ENCODE data around the gene WBP4. TPM values are rescaled to one million over a fixed set of nuclear protein-coding genes. Genes with fewer than 3 reads are reported as not detected.

WBP4 gene
- total and polyA plus RNA-seq, 2 of the 4 experiments (the other 2 are of a cell fraction): 4.3 to 11.0 TPM

DNA sequence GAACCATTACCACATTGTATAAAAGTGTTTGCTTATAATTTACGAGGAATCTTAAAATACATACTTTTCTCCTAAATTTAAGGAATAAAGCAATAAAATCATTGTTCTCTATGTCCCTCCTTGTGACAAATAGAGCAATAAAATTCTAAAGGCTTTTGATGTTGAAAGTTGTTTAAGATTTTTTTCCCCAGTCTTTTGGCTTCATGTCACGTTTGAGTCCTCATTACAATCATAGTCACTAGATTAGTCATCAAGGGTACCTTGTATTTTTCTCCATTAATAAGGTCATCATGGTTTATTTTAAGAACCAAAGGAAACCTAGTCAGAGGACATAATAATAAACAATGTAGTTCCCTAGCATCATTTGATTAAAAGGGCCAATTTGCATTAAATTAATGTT is 3.2 kb downstream of the WBP4 start:
- no CpG with 5 or more reads among the region's 2 CpGs for WGBS, 2 experiments (ENCODE audit: extremely low coverage in 2 of 2, insufficient read length in 1 of 2)
- Histone ChIP-seq H3K14ac (replicated peaks; ENCODE audit: low read depth, low read length) (no peak overlapping the region), H2BK20ac (ENCODE audit: low read depth, low read length) (no peak overlapping the region), H3K9ac (ENCODE audit: low read depth, low read length) (no peak overlapping the region), H2AFZ (replicated peaks; ENCODE audit: low read length, poor library complexity) (no peak overlapping the region), H3K27ac (ENCODE audit: insufficient read depth, low read length) (peak overlapping the region; percentile 58; the same call in 1 of the 2 replicates), H2BK5ac (ENCODE audit: low read depth, low read length, poor library complexity, severe bottlenecking) (peak overlapping the region; percentile 94), H3K9me3 (ENCODE audit: control insufficient read depth, insufficient read depth, low read length) (no peaks in the 10 kb centered on the region), H3K18ac (ENCODE audit: low read depth, low read length) (0 out of 2 replicates have a peak overlapping the region, but pooled peaks have one; percentile 67), H4K91ac (ENCODE audit: insufficient read depth, low read depth, low read length) (0 out of 2 replicates have a peak overlapping the region, but pooled peaks have one; percentile 78), H3K79me1 (ENCODE audit: low read depth in 1 of 2, low read length in 2 of 2) (peaks cover 10 to 17% of the 10 kb centered on the region in 2 experiments), H2AK9ac (replicated peaks; ENCODE audit: low read depth, low read length, poor library complexity) (no peak overlapping the region), H3K4me2 (ENCODE audit: low read depth, low read length) (peak overlapping the region; percentile 62; the same call in 1 of the 2 replicates), H2BK120ac (ENCODE audit: low read depth, low read length) (peak overlapping the region; percentile 38; the same call in 1 of the 2 replicates), H3K36me3 (ENCODE audit: control insufficient read depth, insufficient read depth, low read length) (peaks cover 17% of the 10 kb centered on the region), H4K8ac (ENCODE audit: low read depth in 2 of 2, low read length in 2 of 2) (no peak overlapping the region; a peak in 1 of 4 replicates), H2BK15ac (ENCODE audit: low read depth, low read length) (peak overlapping the region; percentile 77; the same call in 1 of the 3 replicates), H3K9me1 (ENCODE audit: insufficient read depth, low read length) (no peaks in the 10 kb centered on the region), H2AK5ac (ENCODE audit: low read depth, low read length) (no peak overlapping the region), H3K23ac (ENCODE audit: low read depth, low read length) (no peak overlapping the region), H3K4me3 (ENCODE audit: insufficient read depth, low read depth, low read length) (no peak overlapping the region), H3K56ac (ENCODE audit: extremely low read depth, insufficient read depth, low read length) (no peak overlapping the region), H4K5ac (ENCODE audit: low read depth, low read length) (no peak overlapping the region), H4K20me1 (ENCODE audit: insufficient read depth, low read length) (peaks cover 4% of the 10 kb centered on the region; the same call in 1 of the 2 replicates), H3K27me3 (ENCODE audit: control insufficient read depth, insufficient read depth, low read length) (no peaks in the 10 kb centered on the region), H3K4me1 (ENCODE audit: control insufficient read depth, insufficient read depth, low read length) (peaks cover 3% of the 10 kb centered on the region; the same call in 1 of the 2 replicates), H3K4ac (ENCODE audit: low read depth, low read length) (peak overlapping the region; percentile 31; the same call in 1 of the 2 replicates)
- dilution Hi-C loops (cut with HindIII; ENCODE audit: low sequenced_read_pairs, unreplicated experiment) (no loop called here), intact Hi-C loops (cut with micrococcal nuclease) (loop anchor here (5.0 kb wide), 2 partner anchors 92 to 248 kb away; partner anchors contain the start of gene NAA16), in situ Hi-C loops (cut with MboI; ENCODE audit: low sequenced_read_pairs) (no loop called here)
- ChIA-PET CTCF (interaction anchor here (0.6 kb wide), 1 partner anchor 1152 kb away, joined by 3 read pairs; no protein-coding TSS in a partner anchor), POLR2A (ENCODE audit: unreplicated experiment) (no interaction called here)
- BruUV-seq (replicated peaks): no TSS peak
- ATAC-seq (ENCODE audit: low read depth): no peak
- TF ChIP-seq FOS (IDR thresholded peaks at IDR 0.05; ENCODE audit: low read depth, low read length) (peak; percentile 85), MAZ (IDR thresholded peaks at IDR 0.05; ENCODE audit: borderline replicate concordance, low read depth, low read length) (no peak), BHLHE40 (IDR thresholded peaks at IDR 0.05; ENCODE audit: low read depth, low read length) (peak; percentile 95)
- DNase-seq: peak; percentile 90

All from IMR-90 (cell line).